VCaP (cell line): ENCODE data around the gene TNIK.

Experiments
- H3K27ac ChIP-seq: fragments of 450-650 bp; 2 replicates; pipeline ENCODE4 v1.5.1; 2017
- CTCF ChIP-seq: fragments of 450-650 bp; conservative IDR thresholded peaks from 2 replicates; pipeline ENCODE4 v1.5.1; 2017; ENCODE audit warnings: mild to moderate bottlenecking, moderate library complexity

The TNIK gene

GRCh38 chr3:171229173-171229572 lies 231.0 kb downstream of the TNIK start:
- TF ChIP-seq CTCF = no peak

GRCh38 chr3:171228240-171228639 lies 232.0 kb downstream of the TNIK start:
- peak overlapping the region; percentile 21; the same call in 1 of the 2 replicates for H3K27ac ChIP-seq
- no peak for TF ChIP-seq CTCF

More at GRCh38 chr3:171229173-171229572, 231.0 kb downstream of the TNIK start:
- H3K27ac ChIP-seq = no peak overlapping the region

DNA sequence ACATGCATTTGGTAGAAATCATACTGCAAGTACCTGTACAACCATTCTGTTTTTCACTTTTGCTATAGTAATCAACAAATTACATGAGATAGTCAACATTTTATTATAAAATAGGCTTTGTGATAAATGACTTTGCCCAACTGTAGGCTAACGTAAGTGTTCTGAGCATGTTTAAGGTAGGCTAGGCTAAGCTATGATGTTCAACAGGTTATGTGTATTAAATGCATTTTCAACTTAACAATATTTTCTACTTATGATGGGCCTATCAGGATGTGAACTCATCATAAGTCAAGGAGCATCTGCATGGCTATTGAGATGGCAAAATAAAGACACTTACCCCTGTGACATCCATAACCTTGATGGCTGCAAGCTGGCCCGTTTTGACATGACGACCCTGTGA lies 232.4 kb downstream of the TNIK start:
- no peak for TF ChIP-seq CTCF

GRCh38 chr3:171227359-171227758 lies 232.8 kb downstream of the TNIK start:
- no peak overlapping the region for H3K27ac ChIP-seq
- no peak for TF ChIP-seq CTCF

More for the DNA sequence above, 232.4 kb downstream of the TNIK start:
- H3K27ac ChIP-seq = peak overlapping the region; percentile 21; the same call in 1 of the 2 replicates

- no peak for TF ChIP-seq CTCF
- H3K27ac ChIP-seq = no peak overlapping the region
These were observed 233.4 kb downstream of the TNIK start for GRCh38 chr3:171226794-171227193.

GRCh38 chr3:171225708-171226107 lies 234.5 kb downstream of the TNIK start:
- H3K27ac ChIP-seq = no peak overlapping the region
- no peak for TF ChIP-seq CTCF

DNA sequence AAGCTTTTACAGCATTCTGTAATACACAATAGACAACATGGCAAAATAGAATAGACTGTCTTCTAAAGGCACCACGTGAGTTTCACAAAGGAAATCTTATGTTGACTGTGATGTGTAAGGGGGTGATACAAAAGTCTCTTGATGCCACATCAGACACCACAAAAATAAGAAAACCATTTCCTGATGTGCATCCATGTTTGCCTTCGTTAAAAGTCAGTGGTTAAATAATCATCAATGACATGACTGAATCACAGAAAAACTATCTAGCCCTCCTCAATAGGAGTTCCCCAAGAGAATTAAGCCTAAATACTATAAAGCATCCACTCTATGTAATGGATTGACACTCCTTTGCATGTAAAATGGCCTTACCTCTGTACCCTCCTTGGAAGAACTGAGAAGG lies 235.0 kb downstream of the TNIK start:
- no peak overlapping the region for H3K27ac ChIP-seq
- no peak for TF ChIP-seq CTCF
